Parathyroid adenoma (tissue), 2 donors: ENCODE results near the gene SIX5.
"Not testable (repeated sequence)": the region's sequence is repeated elsewhere in the genome, so short reads cannot be mapped to it uniquely, and the experiment has no call there.

Experiments
- H2AFZ ChIP-seq: fragments of 300-600 bp; sonication (generic); one replicate; pipeline ENCODE4 v1.7.0; 2017; ENCODE audit warnings: antibody characterized with exemption, mild to moderate bottlenecking
- H3K27ac ChIP-seq: fragments of 300-600 bp; sonication (generic); one replicate; pipeline ENCODE4 v1.7.0; 2017
- H3K27me3 ChIP-seq: fragments of 300-600 bp; sonication (generic); one replicate; pipeline ENCODE4 v1.7.0; 2017; ENCODE audit warnings: low read length; ENCODE audit not compliant: control insufficient read depth, insufficient read depth
- H3K36me3 ChIP-seq: fragments of 300-600 bp; sonication (generic); one replicate; pipeline ENCODE4 v1.7.0; 2017; ENCODE audit warnings: low read length; ENCODE audit not compliant: control insufficient read depth, insufficient read depth
- H3K4me1 ChIP-seq: fragments of 300-600 bp; sonication (generic); one replicate; pipeline ENCODE4 v1.7.0; 2017; ENCODE audit warnings: control low read depth
- H3K4me2 ChIP-seq: fragments of 300-600 bp; sonication (generic); one replicate; pipeline ENCODE4 v1.7.0; 2017; ENCODE audit warnings: low read length
- H3K4me3 ChIP-seq: fragments of 300-600 bp; sonication (generic); one replicate; pipeline ENCODE4 v1.7.0; 2017; ENCODE audit warnings: low read depth, low read length
- H3K79me2 ChIP-seq: fragments of 300-600 bp; sonication (generic); one replicate; pipeline ENCODE4 v1.7.0; 2017; ENCODE audit warnings: control low read depth
- H3K9ac ChIP-seq: fragments of 300-600 bp; sonication (generic); one replicate; pipeline ENCODE4 v1.7.0; 2017; ENCODE audit warnings: mild to moderate bottlenecking
- H3K9me3 ChIP-seq: fragments of 300-600 bp; sonication (generic); one replicate; pipeline ENCODE4 v1.7.0; 2017; ENCODE audit warnings: low read length; ENCODE audit not compliant: control insufficient read depth
- TF ChIP-seq, protein P1 (sequence below): fragments of 300-600 bp; sonication (generic); IDR thresholded peaks from one replicate; pipeline ENCODE4 v1.7.0; 2017; ENCODE audit warnings: antibody characterized with exemption, mild to moderate bottlenecking
- donor health status: primary hyperparathyroidism.

Gene SIX5

DNA sequence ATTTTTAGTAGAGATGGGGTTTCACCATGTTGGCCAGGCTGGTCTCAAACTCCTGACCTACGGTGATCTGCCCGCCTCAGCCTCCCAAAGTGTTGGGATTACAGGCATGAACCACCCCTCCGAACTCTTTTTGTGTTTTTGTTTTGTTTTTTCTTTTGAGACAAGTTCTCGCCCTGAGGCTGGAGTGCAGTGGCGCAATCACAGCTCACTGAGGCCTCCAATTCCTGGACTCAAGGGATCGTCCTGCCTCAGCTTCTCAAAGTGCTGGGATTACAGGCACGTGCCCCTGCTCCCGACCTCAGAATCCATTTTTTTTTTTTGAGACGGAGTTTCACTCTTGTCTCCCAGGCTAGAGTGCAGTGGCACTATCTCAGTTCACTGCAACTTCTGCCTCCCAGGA lies 11.4 kb downstream of the SIX5 start:
- Histone ChIP-seq H3K79me2 (no peaks in the 10 kb centered on the region), H3K9me3 (no peaks in the 10 kb centered on the region), H3K9ac (no peak overlapping the region), H3K4me2 (no peak overlapping the region), H2AFZ (no peak overlapping the region), H3K27ac (no peak overlapping the region), H3K36me3 (no peaks in the 10 kb centered on the region), H3K4me3 (no peak overlapping the region), H3K27me3 (no peaks in the 10 kb centered on the region), H3K4me1 (no peaks in the 10 kb centered on the region)
- TF ChIP-seq, protein P1, sequence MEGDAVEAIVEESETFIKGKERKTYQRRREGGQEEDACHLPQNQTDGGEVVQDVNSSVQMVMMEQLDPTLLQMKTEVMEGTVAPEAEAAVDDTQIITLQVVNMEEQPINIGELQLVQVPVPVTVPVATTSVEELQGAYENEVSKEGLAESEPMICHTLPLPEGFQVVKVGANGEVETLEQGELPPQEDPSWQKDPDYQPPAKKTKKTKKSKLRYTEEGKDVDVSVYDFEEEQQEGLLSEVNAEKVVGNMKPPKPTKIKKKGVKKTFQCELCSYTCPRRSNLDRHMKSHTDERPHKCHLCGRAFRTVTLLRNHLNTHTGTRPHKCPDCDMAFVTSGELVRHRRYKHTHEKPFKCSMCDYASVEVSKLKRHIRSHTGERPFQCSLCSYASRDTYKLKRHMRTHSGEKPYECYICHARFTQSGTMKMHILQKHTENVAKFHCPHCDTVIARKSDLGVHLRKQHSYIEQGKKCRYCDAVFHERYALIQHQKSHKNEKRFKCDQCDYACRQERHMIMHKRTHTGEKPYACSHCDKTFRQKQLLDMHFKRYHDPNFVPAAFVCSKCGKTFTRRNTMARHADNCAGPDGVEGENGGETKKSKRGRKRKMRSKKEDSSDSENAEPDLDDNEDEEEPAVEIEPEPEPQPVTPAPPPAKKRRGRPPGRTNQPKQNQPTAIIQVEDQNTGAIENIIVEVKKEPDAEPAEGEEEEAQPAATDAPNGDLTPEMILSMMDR = no peak

DNA sequence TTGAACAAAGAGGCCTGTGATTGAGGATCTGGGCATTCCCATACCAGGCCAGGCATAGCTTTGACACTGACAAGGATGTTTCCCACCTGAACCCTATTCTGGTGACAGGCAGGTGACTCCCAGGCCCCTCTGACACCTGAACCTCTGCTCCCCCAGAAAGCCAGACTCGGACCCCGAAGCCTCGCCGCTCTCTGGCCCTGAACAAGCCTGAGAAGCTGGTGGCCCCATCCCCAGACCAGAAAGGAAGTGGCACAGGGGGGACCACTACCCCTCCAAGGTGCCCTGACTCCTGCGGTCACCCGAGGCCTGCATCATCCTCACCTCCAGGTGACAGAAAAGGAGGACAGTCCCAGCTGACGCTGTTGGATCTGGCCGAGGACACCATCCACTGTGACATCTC lies 14.7 kb downstream of the SIX5 start:
- Histone ChIP-seq H3K36me3 (no peaks in the 10 kb centered on the region), H3K27ac (no peak overlapping the region), H3K9me3 (no peaks in the 10 kb centered on the region), H2AFZ (no peak overlapping the region), H3K79me2 (no peaks in the 10 kb centered on the region), H3K4me2 (no peak overlapping the region), H3K4me1 (no peaks in the 10 kb centered on the region), H3K4me3 (no peak overlapping the region), H3K27me3 (no peaks in the 10 kb centered on the region), H3K9ac (no peak overlapping the region)
- TF ChIP-seq, protein P1 = no peak

DNA sequence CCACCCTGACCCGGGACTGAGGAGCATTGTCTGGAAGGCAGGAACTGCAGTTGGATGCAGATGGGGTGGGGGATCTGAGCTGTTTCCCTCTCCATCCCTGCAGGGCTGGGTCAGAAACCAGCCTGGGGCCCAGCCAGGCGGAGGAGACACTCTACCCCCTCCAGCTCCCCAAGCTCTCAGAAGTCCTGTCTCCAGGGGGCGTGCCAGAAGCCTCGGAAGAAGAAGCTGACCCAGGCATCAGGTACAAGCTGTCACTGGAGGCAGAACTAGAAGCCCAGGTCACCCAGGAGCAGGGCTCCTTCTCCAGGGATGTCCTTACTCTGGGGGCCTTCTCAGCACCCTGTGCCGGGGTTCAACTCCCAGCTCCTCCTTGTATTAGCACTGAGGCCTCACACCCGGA lies 15.5 kb downstream of the SIX5 start:
- no peak overlapping the region for H3K4me2 ChIP-seq
- H3K9me3 ChIP-seq = no peaks in the 10 kb centered on the region
- no peak overlapping the region for H3K9ac ChIP-seq
- H3K27ac ChIP-seq = no peak overlapping the region
- H3K4me3 ChIP-seq = no peak overlapping the region
- no peaks in the 10 kb centered on the region for H3K36me3 ChIP-seq
- H2AFZ ChIP-seq = no peak overlapping the region
- H3K27me3 ChIP-seq = no peaks in the 10 kb centered on the region
- no peaks in the 10 kb centered on the region for H3K79me2 ChIP-seq
- TF ChIP-seq, protein P1 = no peak
- H3K4me1 ChIP-seq = no peaks in the 10 kb centered on the region

DNA sequence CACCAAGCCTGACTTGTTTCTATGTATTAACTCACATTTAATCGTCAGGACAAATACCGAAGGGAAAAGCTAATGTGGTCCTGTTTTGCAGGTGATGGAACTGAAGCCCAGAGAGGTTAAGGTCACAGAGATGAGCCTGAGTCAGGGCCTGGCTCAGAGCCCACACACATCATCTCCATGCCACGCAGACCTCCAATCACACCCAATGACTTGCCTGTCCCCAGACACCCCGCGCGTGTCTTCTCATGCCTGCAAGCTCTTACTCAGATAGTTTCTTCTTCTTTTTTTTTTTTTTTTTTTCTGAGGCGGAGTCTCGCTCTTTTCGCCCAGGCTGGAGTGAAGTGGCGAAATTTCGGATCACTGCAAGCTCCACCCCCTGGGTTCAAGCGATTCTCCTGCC lies 16.4 kb downstream of the SIX5 start:
- no peaks in the 10 kb centered on the region for H3K9me3 ChIP-seq
- no peaks in the 10 kb centered on the region for H3K27me3 ChIP-seq
- TF ChIP-seq, protein P1 = no peak
- H2AFZ ChIP-seq = no peak overlapping the region
- H3K36me3 ChIP-seq = no peaks in the 10 kb centered on the region
- no peak overlapping the region for H3K27ac ChIP-seq
- H3K4me2 ChIP-seq = no peak overlapping the region
- no peak overlapping the region for H3K9ac ChIP-seq
- no peak overlapping the region for H3K4me3 ChIP-seq
- no peaks in the 10 kb centered on the region for H3K4me1 ChIP-seq
- no peaks in the 10 kb centered on the region for H3K79me2 ChIP-seq

DNA sequence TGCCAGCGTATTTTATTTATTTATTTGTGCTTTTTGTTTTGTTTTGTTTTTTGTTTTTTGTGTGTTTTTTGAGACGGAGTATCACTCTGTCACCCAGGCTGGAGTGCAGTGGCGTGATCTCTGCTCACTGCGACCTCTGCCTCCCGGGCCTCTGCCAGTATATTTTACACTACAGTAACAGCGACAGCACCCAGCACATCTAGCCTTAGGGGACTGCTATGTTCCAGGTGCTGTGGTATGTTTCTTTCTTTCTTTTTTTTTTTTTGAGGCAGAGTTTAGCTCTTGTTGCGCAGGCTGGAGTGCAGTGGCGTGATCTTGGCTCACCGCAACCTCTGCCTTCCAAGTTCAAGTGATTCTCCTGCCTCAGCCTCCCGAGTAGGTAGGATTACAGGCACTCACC lies 17.6 kb downstream of the SIX5 start:
- H3K79me2 ChIP-seq, H3K9me3 ChIP-seq, H3K9ac ChIP-seq, H3K4me3 ChIP-seq, H3K27me3 ChIP-seq, H3K27ac ChIP-seq, H3K36me3 ChIP-seq, H2AFZ ChIP-seq, H3K4me2 ChIP-seq, H3K4me1 ChIP-seq: not testable (repeated sequence)
